Stimulated activated CD4-positive, alpha-beta T cell treated with anti-CD3 and anti-CD28 coated beads, Interleukin-15, amount 100 ng/mL, for 48 hours (primary cell): Measurements from ENCODE around the gene COL24A1.

ENCODE experiments used
- DNase-seq, 2 donors: peaks; one replicate each; pipeline ENCODE4 v3.0.0-alpha.2; 2020; ENCODE audit warnings: low read depth in 2 of 2

The COL24A1 gene

DNA sequence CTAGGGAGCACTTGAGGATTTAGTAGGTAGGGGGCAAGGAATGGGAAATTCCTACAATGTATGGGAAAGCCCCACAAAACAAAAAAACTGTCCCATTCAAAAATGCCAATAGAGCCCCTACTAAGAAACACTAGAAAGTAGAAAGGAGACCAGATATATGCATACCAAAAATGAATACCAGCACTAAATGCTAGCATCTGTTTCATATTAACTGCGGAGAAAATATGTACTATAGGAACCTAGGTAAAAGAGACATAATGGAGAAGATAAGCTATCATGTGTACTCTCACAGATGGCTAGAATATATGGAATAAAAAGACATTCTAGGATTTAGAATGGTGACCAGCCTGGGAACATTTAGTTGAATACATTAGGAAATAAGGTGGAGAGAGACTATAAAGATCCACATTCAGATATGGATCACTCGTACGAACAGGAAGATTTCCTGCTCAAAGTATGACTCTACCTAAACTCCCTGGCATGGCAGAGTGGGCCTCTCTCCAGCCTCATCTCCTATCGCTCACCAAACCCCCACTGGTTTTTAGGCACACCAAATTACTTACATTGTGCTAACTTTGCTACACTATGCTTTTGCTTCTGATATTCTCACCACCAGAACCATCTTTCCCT is 466.7 kb downstream of the COL24A1 start:
- DNase-seq: no peak

DNA sequence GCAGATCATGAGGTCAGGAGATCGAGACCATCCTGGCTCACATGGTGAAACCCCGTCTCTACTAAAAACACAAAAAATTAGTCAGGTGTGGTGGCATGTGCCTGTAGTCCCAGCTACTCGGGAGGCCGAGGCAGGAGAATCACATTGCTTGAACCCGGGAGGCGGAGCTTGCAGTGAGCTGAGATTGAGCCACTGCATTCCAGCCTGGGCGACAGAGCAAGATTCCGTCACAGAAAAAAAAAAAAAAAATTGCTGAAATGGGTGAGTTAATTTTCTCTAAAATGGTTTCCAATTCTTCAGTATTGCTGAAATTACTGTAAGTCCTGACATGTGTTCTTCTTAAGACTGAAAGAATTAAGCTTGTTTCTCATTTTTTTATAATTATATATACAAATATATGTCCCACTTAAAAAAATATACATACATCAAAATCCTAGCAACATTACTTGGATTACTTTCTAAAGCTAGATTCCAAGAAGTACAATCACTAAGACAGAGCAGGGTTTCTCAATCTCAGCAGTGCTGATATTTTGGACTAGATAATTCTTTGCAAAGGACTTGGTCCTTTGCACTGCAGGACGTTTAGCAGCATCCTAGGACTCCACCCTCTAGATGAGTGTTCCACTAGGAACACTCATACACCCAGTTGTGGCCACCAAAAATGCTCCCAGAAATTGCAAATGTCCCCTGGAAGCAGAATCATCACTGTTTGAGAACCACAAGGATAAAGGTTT is 473.1 kb downstream of the COL24A1 start:
- DNase-seq: no peak

DNA sequence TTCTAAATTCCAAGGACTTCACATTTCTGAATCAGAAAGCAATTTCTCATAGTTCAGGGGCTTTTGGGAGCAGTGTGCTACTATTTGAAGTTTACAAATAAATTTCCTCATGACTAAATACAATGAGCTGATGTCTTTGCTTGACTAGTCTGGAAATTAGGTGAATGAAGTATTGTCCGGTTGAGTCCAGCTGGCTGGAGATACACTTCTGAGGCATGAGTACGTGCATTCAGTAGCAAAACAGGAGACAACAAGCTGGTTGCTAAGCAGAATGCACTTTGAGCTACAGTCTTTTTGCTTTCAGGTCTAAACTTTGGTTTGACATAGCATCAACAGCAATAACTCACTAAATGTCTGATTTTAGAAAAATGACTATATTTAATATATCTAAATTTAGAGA is 475.5 kb downstream of the COL24A1 start:
- no peak for DNase-seq
